CD8-positive, alpha-beta memory T cell (primary cell): Measurements from ENCODE around the gene RHBDF2. TPM values are rescaled to one million over a fixed set of nuclear protein-coding genes. Genes with fewer than 3 reads are reported as not detected.

Source experiments
- CTCF ChIA-PET: fragments of 350-600 bp; sonication (Branson Sonifier 250); formaldehyde crosslinking; loops from one replicate; lab custom pipeline; 2021; ENCODE audit warnings: antibody characterized with exemption; lab: Charles Lee
- POLR2A ChIA-PET: fragments of 350-600 bp; sonication (Branson Sonifier 250); formaldehyde crosslinking; loops from one replicate; lab custom pipeline; 2021; ENCODE audit warnings: antibody characterized with exemption; lab: Charles Lee
- DNase-seq, 5 donors: peaks; one replicate each; pipeline versions ENCODE4 v3.0.0 to v3.0.0-alpha.2; 2020 to 2022; ENCODE audit warnings: mixed read lengths in 1 of 5
- H3K27ac ChIP-seq: one replicate; pipeline ENCODE4 v1.7.0; 2013; ENCODE audit warnings: low read depth, mild to moderate bottlenecking, low read length, moderate library complexity
- H3K27me3 ChIP-seq: 2 replicates; pipeline ENCODE4 v1.7.0; 2013; ENCODE audit warnings: low read length, mild to moderate bottlenecking; ENCODE audit not compliant: insufficient read depth, poor library complexity, severe bottlenecking
- H3K36me3 ChIP-seq: 2 replicates; pipeline ENCODE4 v1.7.0; 2013; ENCODE audit warnings: mild to moderate bottlenecking, low read length, moderate library complexity; ENCODE audit not compliant: insufficient read depth
- H3K4me1 ChIP-seq: 2 replicates; pipeline ENCODE4 v1.7.0; 2013; ENCODE audit warnings: mild to moderate bottlenecking, low read length, moderate library complexity; ENCODE audit not compliant: insufficient read depth
- H3K4me3 ChIP-seq: 2 replicates; pipeline ENCODE4 v1.7.0; 2013; ENCODE audit warnings: mild to moderate bottlenecking, low read length
- H3K9me3 ChIP-seq: 2 replicates; pipeline ENCODE4 v1.7.0; 2013; ENCODE audit warnings: mild to moderate bottlenecking, low read length
- H3K27ac Mint-ChIP-seq, 8 donors: one replicate each; pipeline ENCODE4 v1.8.0; 2020 to 2021; ENCODE audit warnings: mixed read lengths in 8 of 8, mild to moderate bottlenecking in 6 of 8, inconsistent platforms in 3 of 8, moderate library complexity in 3 of 8
- H3K27me3 Mint-ChIP-seq, 2 donors: one replicate each; pipeline ENCODE4 v1.8.0; 2020 to 2021; ENCODE audit warnings: mixed read lengths in 2 of 2, mild to moderate bottlenecking in 1 of 2, moderate library complexity in 1 of 2
- H3K36me3 Mint-ChIP-seq, 3 donors: one replicate each; pipeline ENCODE4 v1.8.0; 2020 to 2021; ENCODE audit warnings: mixed read lengths in 3 of 3, inconsistent platforms in 1 of 3, mild to moderate bottlenecking in 1 of 3
- H3K4me1 Mint-ChIP-seq, 3 donors: one replicate each; pipeline ENCODE4 v1.8.0; 2020 to 2021; ENCODE audit warnings: mixed read lengths in 3 of 3, inconsistent platforms in 1 of 3, mild to moderate bottlenecking in 1 of 3
- H3K4me3 Mint-ChIP-seq, 7 donors: one replicate each; pipeline ENCODE4 v1.8.0; 2020 to 2021; ENCODE audit warnings: mixed read lengths in 7 of 7, mild to moderate bottlenecking in 6 of 7, moderate library complexity in 4 of 7, inconsistent platforms in 2 of 7
- H3K9me3 Mint-ChIP-seq, 5 donors: one replicate each; pipeline ENCODE4 v1.8.0; 2020 to 2022; ENCODE audit warnings: mixed read lengths in 5 of 5, mild to moderate bottlenecking in 3 of 5, moderate library complexity in 2 of 5, inconsistent platforms in 1 of 5
- polyA plus RNA-seq: library from polyadenylated mRNA; unstranded; fragments of 300-500 nt; fragmentation: Illumina TruSeq; gene quantifications from one replicate; pipeline ENCODE4 v1.2.3, GENCODE V29; 2021
- total RNA-seq, 2 experiments: library from RNA; stranded (reverse); gene quantifications; one replicate each; pipeline ENCODE4 v1.2.3, GENCODE V29; 2021

RHBDF2 gene
- total and polyA plus RNA-seq, 3 experiments from 2014 or later: 38.2 to 42.5 (median 38.4) TPM

DNA sequence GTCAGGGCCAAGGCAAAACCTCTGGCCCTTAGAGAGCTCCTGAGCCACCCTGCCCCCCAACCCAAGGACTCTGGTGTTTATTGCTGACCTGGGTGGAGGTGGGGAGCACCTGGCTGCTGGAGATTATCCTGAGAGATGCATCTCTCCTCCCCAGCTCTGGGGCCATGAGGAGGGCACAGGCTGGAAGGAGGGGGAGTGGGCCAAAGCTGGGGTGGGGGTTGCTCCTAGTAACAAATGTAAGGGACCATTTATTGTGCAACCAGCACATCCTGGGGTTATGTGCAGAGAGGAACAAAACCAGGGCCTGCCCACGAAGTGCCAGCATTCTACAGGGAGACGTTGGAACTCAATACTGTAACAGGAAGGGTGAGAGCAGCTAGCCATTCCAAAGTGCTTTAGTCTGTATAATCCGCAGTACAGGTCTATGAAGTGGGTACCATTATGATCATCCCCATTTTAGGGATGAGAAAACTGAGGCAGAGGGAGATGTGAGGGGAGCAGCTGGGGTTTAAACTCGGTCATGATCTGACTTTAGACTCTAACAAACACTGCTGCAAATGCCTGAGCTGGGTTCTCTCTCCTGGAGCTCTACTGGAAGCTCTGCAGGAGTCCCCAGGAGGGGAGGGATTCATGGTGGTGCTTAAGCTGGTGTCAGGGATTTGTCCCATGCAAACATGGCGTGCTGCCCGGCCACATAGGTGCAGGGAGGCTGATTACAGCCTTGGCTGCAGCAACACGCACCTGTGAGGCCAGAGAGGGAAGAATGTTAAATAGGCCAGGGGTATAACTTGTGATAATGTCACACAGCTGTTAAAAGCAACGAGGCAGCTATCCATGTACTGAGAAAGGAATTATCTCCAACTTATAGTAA is 1.4 kb upstream of the RHBDF2 start:
- H3K27ac ChIP-seq: no peak overlapping the region
- no peaks in the 10 kb centered on the region for H3K9me3 Mint-ChIP-seq

DNA sequence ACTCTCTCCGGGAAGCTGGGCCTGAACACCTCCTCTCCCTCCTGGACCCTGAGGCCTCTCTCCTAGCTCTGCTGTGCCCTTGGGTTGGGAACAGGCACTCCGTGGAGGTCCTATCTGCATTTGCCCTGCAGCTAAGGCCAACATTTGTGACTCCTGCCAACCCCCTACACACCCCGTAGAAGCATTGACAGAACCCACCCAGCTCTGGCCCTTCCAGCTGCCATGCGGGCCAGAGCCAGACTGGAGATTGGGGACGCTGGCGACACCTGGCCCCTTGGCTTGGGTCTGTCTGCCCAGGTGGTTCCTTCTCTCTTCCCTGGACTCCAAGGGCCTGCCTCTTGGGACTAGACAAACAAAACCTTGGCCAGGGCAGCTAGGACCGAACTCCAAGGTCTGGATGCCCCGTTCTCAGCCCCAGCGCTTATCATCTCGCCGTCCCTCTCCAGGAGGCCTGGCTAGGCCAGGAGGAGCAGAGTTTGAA is 644 bp upstream of the RHBDF2 start:
- DNase-seq: no peak
- H3K4me3 ChIP-seq: peak overlapping the region; percentile 85
- Mint-ChIP-seq H3K36me3 (peaks cover 0 to 22% (median 4%) of the 10 kb centered on the region in 3 donors), H3K4me3 (peak overlapping the region; percentile 85 to 98 (median 87)), H3K4me1 (peaks cover 42 to 65% (median 49%) of the 10 kb centered on the region in 3 donors), H3K9me3 (no peaks in the 10 kb centered on the region), H3K27me3 (no peaks in the 10 kb centered on the region), H3K27ac (peak overlapping the region; percentile 96 to 100 (median 98))
- H3K36me3 ChIP-seq: no peaks in the 10 kb centered on the region
- H3K9me3 ChIP-seq: no peaks in the 10 kb centered on the region
- POLR2A ChIA-PET: interaction anchor here (0.7 to 1.6 kb wide), 8 partner anchors 9 to 116 kb away, joined by 3 to 9 read pairs (median 3); no protein-coding TSS in a partner anchor
- peaks cover 61% of the 10 kb centered on the region for H3K4me1 ChIP-seq
- no peaks in the 10 kb centered on the region for H3K27me3 ChIP-seq
- peak overlapping the region; percentile 51 for H3K27ac ChIP-seq
- CTCF ChIA-PET: interaction anchor here (0.7 to 2.3 kb wide), 14 partner anchors 9 to 122 kb away, joined by 3 to 19 read pairs (median 4); partner anchors contain the start of gene AANAT

More for the DNA sequence above, 1.4 kb upstream of the RHBDF2 start:
- Mint-ChIP-seq H3K27ac (peak overlapping the region in 7 of 8 donors; percentile 15 to 99 (median 74)), H3K36me3 (peaks cover 0 to 17% (median 4%) of the 10 kb centered on the region in 3 donors), H3K27me3 (no peaks in the 10 kb centered on the region), H3K4me3 (peak overlapping the region in 4 of 7 donors; percentile 28 to 59 (median 42)), H3K4me1 (peaks cover 37 to 59% (median 42%) of the 10 kb centered on the region in 3 donors)
- Histone ChIP-seq H3K36me3 (no peaks in the 10 kb centered on the region), H3K9me3 (no peaks in the 10 kb centered on the region), H3K4me3 (no peak overlapping the region), H3K4me1 (peaks cover 55% of the 10 kb centered on the region), H3K27me3 (no peaks in the 10 kb centered on the region)
- DNase-seq: no peak
- POLR2A ChIA-PET: interaction anchor here (0.9 to 1.6 kb wide), 5 partner anchors 10 to 116 kb away, joined by 3 to 9 read pairs (median 3); no protein-coding TSS in a partner anchor
- CTCF ChIA-PET: interaction anchor here (0.7 to 6.8 kb wide), 13 partner anchors 9 to 94 kb away, joined by 3 to 43 read pairs (median 5); partner anchors contain the start of gene AANAT

DNA sequence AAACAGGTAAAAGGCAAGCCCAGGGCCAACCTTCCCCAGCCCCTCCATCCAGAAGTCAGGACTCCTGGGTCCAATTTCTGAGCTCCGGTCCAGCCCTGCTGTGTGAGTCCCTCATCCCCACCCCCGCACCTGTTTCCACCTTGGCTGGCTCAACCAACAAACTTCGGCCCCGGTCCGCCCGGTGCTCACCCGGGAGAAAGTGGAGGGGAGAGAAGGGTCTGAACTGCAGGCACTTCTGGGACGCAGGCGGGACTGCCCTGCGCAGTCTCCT is 541 bp downstream of the RHBDF2 start:
- no peaks in the 10 kb centered on the region for H3K27me3 Mint-ChIP-seq

DNA sequence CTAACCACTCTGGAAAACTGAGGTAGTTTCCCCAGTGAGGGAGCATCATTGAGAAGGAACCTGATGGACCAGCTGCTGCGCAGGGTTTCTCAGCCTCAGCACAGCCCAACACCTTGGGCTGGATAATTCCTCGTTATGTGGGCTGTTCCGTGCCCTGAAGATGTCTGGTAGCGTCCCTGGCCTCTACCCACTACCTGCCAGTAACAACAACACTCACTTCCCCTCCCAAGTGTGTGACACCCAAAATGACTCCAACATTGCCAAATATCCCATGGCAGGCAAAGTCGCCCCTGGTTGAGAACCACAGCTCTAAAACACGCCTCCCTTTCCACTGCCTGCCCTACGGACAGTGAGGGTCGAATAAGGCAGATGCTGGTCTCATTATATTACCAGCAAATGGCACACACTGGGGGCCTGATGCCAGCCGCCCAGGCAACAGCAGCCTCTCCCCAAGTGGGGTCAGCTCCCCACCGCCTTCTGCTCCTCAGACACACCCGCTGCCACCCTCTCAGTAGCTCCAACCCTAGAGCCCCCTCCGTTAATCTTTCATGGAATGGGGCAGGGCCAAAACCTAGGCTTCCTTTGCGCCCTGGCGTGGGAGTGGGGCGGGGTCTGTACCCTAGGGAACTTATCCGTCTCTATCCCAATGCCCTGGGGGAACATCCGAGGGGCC is 1.0 kb downstream of the RHBDF2 start:
- peak overlapping the region; percentile 87 to 98 (median 91) for H3K4me3 Mint-ChIP-seq
- no peaks in the 10 kb centered on the region for H3K27me3 ChIP-seq
- peaks cover 0 to 27% (median 4%) of the 10 kb centered on the region in 3 donors for H3K36me3 Mint-ChIP-seq
- CTCF ChIA-PET: interaction anchor here (0.9 to 3.7 kb wide), 5 partner anchors 9 to 115 kb away, joined by 3 to 17 read pairs (median 5); partner anchors contain the start of gene AANAT
- peaks cover 45 to 71% (median 49%) of the 10 kb centered on the region in 3 donors for H3K4me1 Mint-ChIP-seq
- DNase-seq: no peak
- no peaks in the 10 kb centered on the region for H3K27me3 Mint-ChIP-seq
- H3K4me1 ChIP-seq: peaks cover 52% of the 10 kb centered on the region
- POLR2A ChIA-PET: no interaction called here
- H3K27ac ChIP-seq: peak overlapping the region; percentile 65
- H3K36me3 ChIP-seq: no peaks in the 10 kb centered on the region
- H3K27ac Mint-ChIP-seq: peak overlapping the region; percentile 76 to 99 (median 96)
- H3K9me3 ChIP-seq: no peaks in the 10 kb centered on the region
- peak overlapping the region; percentile 85 for H3K4me3 ChIP-seq
- H3K9me3 Mint-ChIP-seq: no peaks in the 10 kb centered on the region

More for the DNA sequence above, 541 bp downstream of the RHBDF2 start:
- peak overlapping the region; percentile 65 for H3K27ac ChIP-seq
- peak overlapping the region in 7 of 8 donors; percentile 89 to 99 (median 96) for H3K27ac Mint-ChIP-seq
- H3K4me1 ChIP-seq: peaks cover 52% of the 10 kb centered on the region
- no peaks in the 10 kb centered on the region for H3K27me3 ChIP-seq
- no peaks in the 10 kb centered on the region for H3K36me3 ChIP-seq
- ChIA-PET CTCF (interaction anchor here (1.3 to 3.7 kb wide), 4 partner anchors 10 to 115 kb away, joined by 3 to 17 read pairs (median 7); partner anchors contain the start of gene AANAT), POLR2A (no interaction called here)
- no peaks in the 10 kb centered on the region for H3K9me3 ChIP-seq
- DNase-seq: no peak
- H3K4me3 ChIP-seq: peak overlapping the region; percentile 85
- peak overlapping the region; percentile 87 to 98 (median 91) for H3K4me3 Mint-ChIP-seq
- H3K36me3 Mint-ChIP-seq: peaks cover 0 to 25% (median 4%) of the 10 kb centered on the region in 3 donors
- no peaks in the 10 kb centered on the region for H3K9me3 Mint-ChIP-seq
- peaks cover 45 to 67% (median 47%) of the 10 kb centered on the region in 3 donors for H3K4me1 Mint-ChIP-seq

DNA sequence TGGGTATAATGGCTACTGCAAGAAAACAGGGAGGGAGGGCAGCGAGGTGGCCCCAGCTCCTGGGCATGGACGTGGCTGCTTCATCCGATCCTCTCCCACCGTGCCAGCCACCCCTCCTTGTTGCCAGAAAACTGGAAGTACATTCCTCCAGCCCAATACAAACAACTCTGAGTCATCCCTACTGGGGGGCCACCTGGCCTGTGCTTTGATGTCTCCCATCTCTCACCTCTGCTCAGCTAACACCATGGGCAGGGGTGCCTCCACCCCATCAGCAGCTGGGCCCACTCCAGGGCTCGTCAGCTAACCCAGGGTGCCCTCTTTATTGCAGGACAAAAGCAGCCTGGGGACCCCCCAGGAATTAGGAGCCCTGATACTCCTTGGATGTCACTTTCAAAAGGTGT is 2.0 kb downstream of the RHBDF2 start:
- Mint-ChIP-seq H3K4me3 (peak overlapping the region; percentile 87 to 98 (median 91)), H3K27ac (peak overlapping the region; percentile 59 to 99 (median 96)), H3K36me3 (peaks cover 0 to 28% (median 4%) of the 10 kb centered on the region in 3 donors), H3K27me3 (no peaks in the 10 kb centered on the region), H3K4me1 (peaks cover 45 to 78% (median 53%) of the 10 kb centered on the region in 3 donors), H3K9me3 (no peaks in the 10 kb centered on the region)
- Histone ChIP-seq H3K4me1 (peaks cover 53% of the 10 kb centered on the region), H3K27ac (peak overlapping the region; percentile 1), H3K36me3 (no peaks in the 10 kb centered on the region), H3K27me3 (no peaks in the 10 kb centered on the region), H3K4me3 (no peak overlapping the region), H3K9me3 (no peaks in the 10 kb centered on the region)
- no peak for DNase-seq
- CTCF ChIA-PET: interaction anchor here (0.9 to 3.7 kb wide), 6 partner anchors 9 to 114 kb away, joined by 3 to 17 read pairs (median 4); partner anchors contain the start of gene AANAT
- POLR2A ChIA-PET: interaction anchor here (0.6 to 1.0 kb wide), 3 partner anchors 146 to 1348 kb away, joined by 3 to 7 read pairs (median 5); no protein-coding TSS in a partner anchor

DNA sequence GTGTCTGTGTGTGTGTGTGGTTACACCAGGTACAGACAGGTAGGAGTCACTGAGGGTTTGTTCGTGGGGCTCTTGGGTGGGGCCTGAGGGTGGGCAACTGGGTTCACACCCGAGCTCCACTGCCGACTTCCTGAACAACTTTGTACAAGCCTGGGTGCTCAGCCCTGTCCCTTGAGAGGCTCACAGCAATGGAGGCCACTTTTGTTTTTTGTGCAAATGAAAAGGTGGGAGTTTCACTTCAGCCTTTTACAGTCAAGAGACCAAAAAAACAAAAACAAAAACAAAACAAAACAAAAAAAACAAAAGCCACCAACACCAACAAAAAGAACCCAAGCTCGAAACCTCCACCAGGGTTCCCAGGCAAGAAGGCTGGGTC is 2.4 kb downstream of the RHBDF2 start:
- H3K27me3 Mint-ChIP-seq: no peaks in the 10 kb centered on the region
- peak overlapping the region; percentile 87 to 98 (median 91) for H3K4me3 Mint-ChIP-seq
- H3K27me3 ChIP-seq: no peaks in the 10 kb centered on the region
- POLR2A ChIA-PET: interaction anchor here (0.6 to 1.0 kb wide), 4 partner anchors 8 to 1348 kb away, joined by 3 to 7 read pairs (median 3); partner anchors contain the start of gene AANAT
- H3K4me1 Mint-ChIP-seq: peaks cover 48 to 80% (median 54%) of the 10 kb centered on the region in 3 donors
- DNase-seq: peak in 1 of 5 donors; percentile 33
- peaks cover 0 to 28% (median 4%) of the 10 kb centered on the region in 3 donors for H3K36me3 Mint-ChIP-seq
- peaks cover 57% of the 10 kb centered on the region for H3K4me1 ChIP-seq
- no peak overlapping the region for H3K4me3 ChIP-seq
- H3K36me3 ChIP-seq: no peaks in the 10 kb centered on the region
- CTCF ChIA-PET: interaction anchor here (0.9 to 3.7 kb wide), 4 partner anchors 9 to 32 kb away, joined by 3 to 17 read pairs (median 6); partner anchors contain the start of gene AANAT
- no peaks in the 10 kb centered on the region for H3K9me3 ChIP-seq
- H3K27ac ChIP-seq: peak overlapping the region; percentile 1
- peaks cover 0 to under 1% (median 0%) of the 10 kb centered on the region in 5 donors for H3K9me3 Mint-ChIP-seq
- H3K27ac Mint-ChIP-seq: peak overlapping the region; percentile 59 to 99 (median 96)
